GM10847 (cell line): ENCODE data around the gene WDR64.

Experiments
- POLR2A ChIP-seq: IDR thresholded peaks from 2 replicates; pipeline ENCODE4 v1.6.1; 2011; ENCODE audit not compliant: insufficient read length; ENCODE audit errors: extremely low read depth

Gene WDR64

DNA sequence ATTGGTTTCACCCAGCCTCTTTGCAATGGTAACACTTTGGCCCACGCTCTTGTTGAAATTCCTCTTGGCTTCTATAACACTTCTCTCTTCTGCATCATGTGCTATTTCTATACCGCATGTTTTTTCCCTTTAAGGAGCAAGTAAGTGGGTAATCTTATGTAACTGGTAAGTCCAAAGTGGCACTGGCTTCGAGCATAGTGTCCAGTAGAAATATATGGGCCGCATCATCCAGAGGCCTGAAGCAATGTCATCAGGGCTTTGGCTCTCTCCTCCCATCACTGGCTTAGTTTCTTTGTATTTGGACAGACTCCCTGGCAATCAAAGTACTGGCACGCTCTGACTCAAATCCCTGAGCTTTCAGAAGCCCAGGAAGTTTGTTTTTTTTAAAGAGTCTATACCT lies 29.4 kb upstream of the WDR64 start:
- TF ChIP-seq POLR2A: no peak

DNA sequence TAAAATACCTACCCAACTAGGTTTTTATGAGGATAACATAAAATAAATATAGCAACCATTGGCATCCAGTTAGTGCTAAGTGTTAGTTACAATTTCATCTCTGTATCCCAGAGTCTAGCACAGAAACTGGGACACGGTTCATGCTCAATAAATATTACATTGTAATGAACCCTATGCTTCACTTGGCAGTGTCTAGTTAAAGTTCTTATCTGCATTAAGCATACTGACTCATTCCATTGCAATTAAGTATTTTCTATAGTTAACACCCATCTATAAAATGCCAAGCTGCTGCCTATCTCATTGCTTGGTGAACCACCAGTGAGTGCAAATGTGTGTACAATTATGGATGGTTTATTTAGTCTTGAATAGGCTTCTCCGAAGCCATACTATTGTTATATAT lies 27.1 kb upstream of the WDR64 start:
- TF ChIP-seq POLR2A: no peak

DNA sequence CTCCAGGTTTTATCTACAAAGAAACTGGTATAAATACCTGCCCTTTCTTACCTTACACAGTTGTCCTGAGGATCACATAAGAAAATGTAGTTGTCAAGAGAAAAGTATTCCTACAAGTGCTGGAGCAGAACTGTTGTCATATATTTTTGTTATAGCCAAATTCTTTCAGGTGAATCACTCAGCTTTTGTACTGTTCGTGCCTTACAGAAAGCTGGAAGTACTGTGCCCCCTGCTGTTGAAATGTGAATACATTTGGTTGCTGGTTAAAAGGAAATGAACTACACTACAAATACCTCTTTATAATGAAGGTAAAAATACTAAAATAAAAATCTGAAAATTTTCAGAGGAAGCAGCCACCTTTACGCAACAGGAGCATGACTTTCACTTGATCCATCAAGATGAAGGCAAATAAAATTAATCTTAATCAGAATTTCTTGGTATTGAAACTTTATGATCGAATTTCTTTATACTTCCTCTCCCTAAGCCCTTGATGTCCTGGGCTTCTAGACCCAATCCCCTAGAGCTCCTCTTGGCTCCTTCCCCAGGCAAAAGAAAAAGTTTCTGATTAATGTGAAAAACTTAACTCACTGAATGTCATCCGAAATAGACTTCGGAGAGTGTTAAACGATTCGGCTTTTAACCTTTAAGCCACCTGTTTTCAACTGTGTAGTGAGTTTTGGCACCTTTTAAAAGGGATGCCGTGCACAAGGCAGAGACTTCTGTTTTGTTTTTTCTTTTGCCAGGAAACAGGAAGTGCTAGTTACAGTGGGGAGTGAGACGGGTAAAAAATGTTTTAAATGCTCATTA lies 24.4 kb upstream of the WDR64 start:
- no peak for TF ChIP-seq POLR2A

DNA sequence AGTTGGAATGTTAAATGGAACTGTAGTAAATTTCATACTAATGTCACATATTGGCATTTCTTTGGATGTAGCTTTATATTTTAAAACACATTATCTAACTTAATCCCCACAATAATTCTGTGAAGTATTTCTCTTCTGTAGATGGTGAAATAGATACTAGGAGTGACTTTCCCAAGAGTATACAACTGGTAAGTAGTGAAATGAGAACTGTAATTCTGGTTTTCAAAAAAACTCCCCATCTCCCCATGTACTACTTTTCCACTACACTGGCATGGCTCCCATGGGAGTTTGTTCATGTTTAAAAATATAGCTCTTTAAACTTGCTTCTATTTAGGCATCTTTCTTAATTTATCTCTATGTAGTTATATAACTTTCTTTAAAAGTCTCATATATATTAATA lies 22.1 kb upstream of the WDR64 start:
- TF ChIP-seq POLR2A: no peak

GRCh38 chr1:241630476-241630875 lies 21.6 kb upstream of the WDR64 start:
- no peak for TF ChIP-seq POLR2A

GRCh38 chr1:241630899-241631298 lies 21.2 kb upstream of the WDR64 start:
- TF ChIP-seq POLR2A: no peak

DNA sequence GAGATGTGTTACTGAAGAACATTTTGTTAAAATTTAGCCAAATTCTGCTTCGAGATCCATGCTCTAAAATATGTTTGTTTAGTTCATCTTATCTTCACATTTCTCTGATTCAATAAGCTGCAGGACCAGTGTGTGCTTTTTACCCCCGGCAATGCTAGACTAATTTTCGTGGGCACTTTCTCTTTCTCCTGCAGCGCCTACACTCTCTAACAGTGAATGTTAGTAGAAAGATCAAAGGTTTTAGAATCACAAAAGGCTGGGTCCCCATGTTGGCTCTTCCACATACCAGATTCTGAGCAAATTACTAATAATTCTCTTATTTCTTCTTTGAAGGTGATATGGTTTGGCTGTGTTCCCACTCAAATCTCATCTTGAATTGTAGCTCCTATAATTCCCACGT lies 20.4 kb upstream of the WDR64 start:
- TF ChIP-seq POLR2A: no peak

DNA sequence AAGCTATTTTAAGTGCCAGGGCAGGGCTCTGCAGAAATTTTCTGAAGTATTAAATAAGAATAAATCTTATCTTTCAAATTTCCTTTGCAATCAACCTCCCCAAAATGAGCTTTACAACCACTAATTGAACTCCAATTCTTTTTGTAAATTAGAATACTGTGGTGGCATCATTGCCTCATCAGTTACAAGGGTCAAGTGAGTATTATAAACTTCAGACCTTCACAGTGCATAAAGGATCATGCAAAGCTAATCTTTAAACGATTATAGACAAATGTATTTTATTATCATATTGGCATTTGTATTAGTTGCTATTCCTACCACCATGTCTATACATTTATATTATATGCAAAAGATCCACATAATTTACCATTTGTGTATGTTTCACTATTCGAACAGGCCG lies 19.1 kb upstream of the WDR64 start:
- TF ChIP-seq POLR2A: no peak

DNA sequence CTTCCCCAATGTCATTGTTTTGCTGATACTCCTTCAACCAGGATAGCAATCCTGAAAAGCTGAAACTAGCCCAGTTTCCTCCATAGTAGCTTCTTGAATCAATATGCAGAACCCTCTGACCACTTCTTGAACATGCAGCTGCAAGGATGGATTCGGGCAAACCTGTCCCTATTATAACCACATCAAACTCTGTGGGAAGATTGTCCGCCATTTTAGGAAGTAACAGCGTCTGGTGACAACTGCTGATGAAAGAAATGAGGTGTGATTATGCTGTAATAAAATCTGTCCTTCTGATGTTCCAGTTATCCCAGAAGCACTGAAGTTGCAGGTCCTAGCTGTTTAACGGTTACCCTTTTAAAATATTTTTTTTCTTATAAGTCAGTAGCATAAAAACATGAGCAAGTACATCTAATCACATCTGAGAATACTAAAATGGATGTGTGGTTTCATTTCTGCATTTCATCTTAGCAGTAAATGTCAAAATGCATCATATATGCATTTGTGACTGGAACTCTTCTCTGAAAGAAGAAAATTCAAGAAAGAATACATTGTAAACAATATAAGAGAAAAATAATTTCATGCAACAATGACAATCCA lies 16.4 kb upstream of the WDR64 start:
- TF ChIP-seq POLR2A: no peak

DNA sequence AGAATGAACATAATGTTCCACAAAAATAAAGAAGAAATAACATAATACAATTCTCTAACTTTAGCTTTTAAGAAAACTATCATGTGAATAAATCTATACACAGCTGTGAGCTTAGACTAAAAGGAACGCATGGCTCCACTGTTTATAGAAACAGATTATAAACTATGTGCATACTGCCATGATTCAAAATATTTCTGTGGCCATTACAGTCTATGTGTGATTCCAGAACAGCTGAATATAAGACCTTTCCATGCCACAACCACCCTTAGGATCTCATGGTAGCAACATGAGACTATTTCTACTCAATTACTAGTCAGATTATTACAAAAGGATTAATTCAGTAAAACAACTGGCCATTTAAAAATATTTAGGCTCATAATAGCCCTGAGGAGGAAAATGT lies 15.8 kb upstream of the WDR64 start:
- TF ChIP-seq POLR2A: no peak

DNA sequence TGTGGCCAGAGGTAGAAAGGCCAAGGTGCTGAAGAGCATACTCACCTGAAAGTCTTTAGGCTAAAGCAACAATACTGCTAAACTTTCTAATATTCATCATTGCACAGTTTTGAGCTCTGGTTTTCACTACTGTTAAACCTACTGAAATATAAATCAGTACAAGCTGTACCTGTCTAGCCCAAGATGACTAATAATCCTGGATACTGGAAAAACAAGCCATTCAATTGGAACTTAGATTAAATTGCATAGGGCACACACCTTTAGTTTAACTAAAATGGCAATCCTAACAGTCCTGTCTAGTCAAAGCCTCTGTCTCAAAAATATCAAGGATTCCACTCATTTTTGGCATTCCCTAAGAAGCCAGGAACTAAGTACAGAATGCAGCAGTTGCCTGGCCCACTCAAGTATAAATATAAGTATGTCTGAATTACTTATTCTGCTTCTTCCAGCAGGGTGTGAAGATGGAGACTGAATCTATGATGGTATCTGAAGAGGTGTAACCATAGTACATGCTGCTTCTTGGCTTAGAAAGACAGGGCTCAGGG lies 15.0 kb upstream of the WDR64 start:
- TF ChIP-seq POLR2A: no peak

GRCh38 chr1:241637604-241638003 lies 14.5 kb upstream of the WDR64 start:
- TF ChIP-seq POLR2A: no peak

DNA sequence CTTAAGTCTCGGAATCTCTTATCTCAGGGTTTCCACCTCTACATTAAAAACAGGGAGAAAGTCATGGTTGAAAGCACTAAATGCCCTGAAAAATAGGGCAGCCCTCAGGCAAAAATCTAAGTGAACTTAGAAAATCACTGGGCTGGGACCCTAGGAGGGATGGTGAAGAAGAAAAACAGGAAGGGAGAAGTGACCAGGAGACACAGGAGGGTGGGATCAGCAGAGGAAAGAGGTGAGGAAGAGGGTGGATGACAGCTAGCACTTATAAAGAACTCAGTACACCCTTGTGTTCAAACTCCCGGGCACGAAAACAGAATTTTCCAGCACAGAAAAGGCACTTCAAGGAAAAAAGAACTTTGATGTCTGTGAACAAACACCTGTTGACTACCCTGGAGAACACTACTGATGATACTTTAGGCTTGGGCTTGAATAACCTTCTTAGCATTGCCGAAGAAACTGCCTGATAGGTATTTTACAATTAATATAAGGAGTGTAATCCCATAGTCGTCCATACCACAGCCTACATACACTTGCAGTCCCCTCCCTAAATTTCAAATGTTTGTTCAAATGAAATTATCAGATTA lies 13.9 kb upstream of the WDR64 start:
- no peak for TF ChIP-seq POLR2A

DNA sequence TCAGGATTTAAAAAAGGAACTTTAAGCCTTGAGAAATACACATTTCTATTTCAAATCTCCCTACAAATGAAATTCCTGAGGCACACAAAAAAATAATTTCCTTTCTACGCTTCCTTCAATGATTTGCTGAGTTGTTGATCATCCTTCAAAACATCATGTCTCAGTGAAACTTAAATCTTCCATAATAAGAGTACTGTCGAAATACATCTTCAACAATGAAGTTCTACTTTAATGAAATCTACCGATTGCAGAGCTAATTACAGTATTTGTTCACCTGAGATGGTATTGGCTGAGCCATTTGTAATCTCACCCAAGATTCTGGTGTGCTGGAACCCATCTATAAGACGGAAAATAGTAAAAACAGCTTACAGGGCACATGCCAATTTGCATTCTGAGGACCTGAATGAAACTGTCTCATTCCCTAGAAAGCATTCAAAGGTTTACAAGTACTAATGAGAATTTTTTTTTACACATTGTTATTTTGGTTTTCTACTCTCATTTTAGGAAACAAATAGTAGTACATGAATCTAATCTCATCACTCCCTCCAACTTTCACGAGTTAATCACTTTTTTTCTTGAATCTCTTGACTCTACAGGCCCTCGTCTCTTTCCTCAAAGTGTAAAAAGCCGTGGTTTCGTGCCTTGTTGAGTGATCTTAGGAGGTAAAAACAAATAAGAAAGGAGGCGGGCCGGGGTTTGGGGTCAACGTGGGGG lies 13.0 kb upstream of the WDR64 start:
- TF ChIP-seq POLR2A: no peak

- no peak for TF ChIP-seq POLR2A
Observed at GRCh38 chr1:241639623-241640148, 12.4 kb upstream of the WDR64 start.

DNA sequence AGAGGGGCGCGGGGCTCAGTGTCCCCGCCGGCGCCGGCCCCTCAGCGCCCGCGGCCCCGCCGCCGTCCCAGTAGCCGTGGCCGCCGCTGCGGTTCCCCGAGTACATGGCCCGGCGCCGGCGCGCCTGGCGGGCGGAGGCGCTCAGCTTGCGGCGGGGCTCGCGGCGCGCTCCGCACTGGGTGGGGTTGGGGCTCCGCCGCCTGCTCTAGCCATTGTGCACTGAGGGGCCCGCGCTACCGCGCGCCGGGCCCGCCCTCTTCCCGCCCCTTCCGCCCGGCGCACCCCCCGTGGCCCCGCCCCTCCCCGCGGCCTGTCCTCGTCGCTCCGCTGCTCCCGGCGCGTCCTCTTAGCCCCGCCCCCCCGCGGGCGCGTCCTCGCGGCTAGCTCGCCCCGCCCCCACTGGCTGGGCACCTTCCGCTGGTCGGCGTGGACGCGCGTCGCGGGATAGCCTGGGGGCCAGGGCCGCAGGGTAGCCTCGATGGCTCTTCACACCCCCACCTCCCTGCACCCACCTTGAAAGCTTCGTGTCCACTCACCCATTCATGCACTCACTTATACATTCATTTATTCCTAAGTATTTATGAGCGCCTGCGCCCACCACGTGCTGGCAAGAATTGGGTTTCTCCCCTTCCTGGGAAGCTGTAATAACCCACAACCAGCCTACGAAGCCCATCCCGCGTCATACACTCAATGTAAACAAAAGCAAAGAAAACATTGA lies 11.8 kb upstream of the WDR64 start, which contains the start of the genes CHML and OPN3:
Gene CHML (minus strand): TSS at position 221 of the 718 bp plus-strand sequence. CDS start 4,603 bp downstream, outside the sequence.
Gene OPN3 (minus strand): TSS at position 221 of the 718 bp plus-strand sequence. CDS start 115 bp downstream, at position 106.
- TF ChIP-seq POLR2A: peak; percentile 82
